ENCODE measurements around the gene SMARCAL1. TPM values are rescaled to one million over a fixed set of nuclear protein-coding genes. Genes with fewer than 3 reads are reported as not detected.

The SMARCAL1 gene
- total RNA-seq, 1 donor from 2014 or later = 34.3 TPM

- ATAC-seq (ENCODE audit: low read depth) = no peak
- Mint-ChIP-seq H3K4me1 (peaks cover 7% of the 10 kb centered on the region), H3K27ac (no peak overlapping the region), H3K9me3 (no peaks in the 10 kb centered on the region), H3K36me3 (ENCODE audit: low read depth) (peaks cover 18% of the 10 kb centered on the region), H3K27me3 (no peaks in the 10 kb centered on the region), H3K4me3 (no peak overlapping the region)
- intact Hi-C loops (cut with micrococcal nuclease) = no loop called here
- DNase-seq = no peak
- ChIA-PET CTCF (no interaction called here), POLR2A (no interaction called here)
- TF ChIP-seq, protein P1, sequence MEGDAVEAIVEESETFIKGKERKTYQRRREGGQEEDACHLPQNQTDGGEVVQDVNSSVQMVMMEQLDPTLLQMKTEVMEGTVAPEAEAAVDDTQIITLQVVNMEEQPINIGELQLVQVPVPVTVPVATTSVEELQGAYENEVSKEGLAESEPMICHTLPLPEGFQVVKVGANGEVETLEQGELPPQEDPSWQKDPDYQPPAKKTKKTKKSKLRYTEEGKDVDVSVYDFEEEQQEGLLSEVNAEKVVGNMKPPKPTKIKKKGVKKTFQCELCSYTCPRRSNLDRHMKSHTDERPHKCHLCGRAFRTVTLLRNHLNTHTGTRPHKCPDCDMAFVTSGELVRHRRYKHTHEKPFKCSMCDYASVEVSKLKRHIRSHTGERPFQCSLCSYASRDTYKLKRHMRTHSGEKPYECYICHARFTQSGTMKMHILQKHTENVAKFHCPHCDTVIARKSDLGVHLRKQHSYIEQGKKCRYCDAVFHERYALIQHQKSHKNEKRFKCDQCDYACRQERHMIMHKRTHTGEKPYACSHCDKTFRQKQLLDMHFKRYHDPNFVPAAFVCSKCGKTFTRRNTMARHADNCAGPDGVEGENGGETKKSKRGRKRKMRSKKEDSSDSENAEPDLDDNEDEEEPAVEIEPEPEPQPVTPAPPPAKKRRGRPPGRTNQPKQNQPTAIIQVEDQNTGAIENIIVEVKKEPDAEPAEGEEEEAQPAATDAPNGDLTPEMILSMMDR (IDR thresholded peaks at IDR 0.05) = no peak
Observed at GRCh38 chr2:216485745-216486144, 73.5 kb downstream of the SMARCAL1 start.

DNA sequence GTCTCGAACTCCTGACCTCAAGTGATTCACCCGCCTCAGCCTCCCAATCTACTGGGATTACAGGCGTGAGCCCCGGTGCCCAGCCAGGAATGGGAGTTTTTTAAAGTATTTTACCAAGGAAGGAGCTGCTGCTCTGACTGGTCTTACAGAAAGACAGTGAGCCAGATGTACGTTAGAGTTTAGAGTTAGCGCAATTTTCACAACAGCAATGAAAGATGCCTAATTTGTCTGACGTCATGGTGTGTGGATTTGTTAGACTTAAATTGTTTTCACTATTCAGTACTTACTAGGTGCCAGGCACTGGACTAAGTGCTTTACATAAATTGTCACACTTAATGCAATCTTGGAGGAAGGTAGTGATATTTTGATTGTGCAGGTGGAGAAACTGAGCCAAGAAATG lies 74.0 kb downstream of the SMARCAL1 start:
- no peak overlapping the region for H3K4me3 Mint-ChIP-seq
- DNase-seq = no peak
- no peak overlapping the region for H3K27ac Mint-ChIP-seq
- CTCF ChIA-PET = no interaction called here
- ATAC-seq (ENCODE audit: low read depth) = no peak
- POLR2A ChIA-PET = interaction anchor here (1.2 kb wide), 1 partner anchor 12 kb away, joined by 3 read pairs; the partner anchor contains the start of gene RPL37A
- TF ChIP-seq, protein P1 (IDR thresholded peaks at IDR 0.05) = no peak
- H3K36me3 Mint-ChIP-seq (ENCODE audit: low read depth) = peaks cover 16% of the 10 kb centered on the region
- H3K4me1 Mint-ChIP-seq = peaks cover 11% of the 10 kb centered on the region
- no peaks in the 10 kb centered on the region for H3K27me3 Mint-ChIP-seq
- no peaks in the 10 kb centered on the region for H3K9me3 Mint-ChIP-seq
- intact Hi-C loops (cut with micrococcal nuclease) = no loop called here

DNA sequence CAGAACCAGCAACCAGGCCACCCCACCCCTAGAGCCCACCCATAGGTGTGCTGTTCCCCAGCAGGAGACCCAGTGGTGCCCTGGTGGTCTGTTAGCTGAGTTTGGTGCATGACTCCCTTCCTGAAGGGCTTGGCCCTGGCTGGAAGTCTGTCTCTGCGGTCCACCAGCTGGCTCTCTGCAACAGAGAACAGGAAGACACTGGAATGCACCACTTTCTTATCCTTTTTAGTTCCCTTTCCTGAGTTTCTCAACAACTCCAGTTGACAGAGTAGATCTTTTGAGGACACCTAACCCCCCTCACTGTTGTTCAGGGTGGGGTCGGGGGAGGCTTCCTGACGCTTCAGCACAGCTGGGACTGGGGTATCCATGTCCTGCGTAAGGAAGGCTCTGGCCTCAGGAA lies 74.4 kb downstream of the SMARCAL1 start:
- Mint-ChIP-seq H3K4me1 (peaks cover 15% of the 10 kb centered on the region), H3K4me3 (no peak overlapping the region), H3K9me3 (no peaks in the 10 kb centered on the region), H3K36me3 (ENCODE audit: low read depth) (peaks cover 13% of the 10 kb centered on the region), H3K27me3 (no peaks in the 10 kb centered on the region), H3K27ac (no peak overlapping the region)
- ChIA-PET CTCF (no interaction called here), POLR2A (interaction anchor here (1.2 kb wide), 1 partner anchor 12 kb away, joined by 3 read pairs; the partner anchor contains the start of gene RPL37A)
- TF ChIP-seq, protein P1 (IDR thresholded peaks at IDR 0.05) = no peak
- DNase-seq (no peak), ATAC-seq (ENCODE audit: low read depth) (no peak)
- intact Hi-C loops (cut with micrococcal nuclease) = no loop called here

DNA sequence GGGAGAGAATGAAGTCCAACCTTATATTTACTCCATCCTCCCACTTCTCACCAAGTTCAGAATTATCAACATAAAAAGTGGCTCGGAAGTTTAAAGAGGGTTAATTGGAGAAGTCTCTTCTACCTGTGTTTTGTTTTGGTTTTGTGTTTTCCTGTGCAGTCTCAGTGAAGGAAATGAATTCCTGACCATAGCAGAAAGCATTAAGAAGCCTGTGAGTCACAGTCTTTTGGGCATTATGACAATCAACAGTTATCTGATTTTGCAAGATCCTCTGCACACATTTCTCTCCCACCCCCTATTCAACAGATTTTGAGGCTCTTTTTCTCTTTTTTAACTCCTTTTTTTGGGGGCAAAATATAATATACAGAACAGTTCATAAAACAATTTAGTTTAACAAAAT lies 77.8 kb downstream of the SMARCAL1 start:
- Mint-ChIP-seq H3K27ac (no peak overlapping the region), H3K4me1 (peaks cover 40% of the 10 kb centered on the region), H3K4me3 (no peak overlapping the region), H3K27me3 (no peaks in the 10 kb centered on the region), H3K9me3 (no peaks in the 10 kb centered on the region), H3K36me3 (ENCODE audit: low read depth) (no peaks in the 10 kb centered on the region)
- CTCF ChIA-PET = no interaction called here
- ATAC-seq (ENCODE audit: low read depth) = no peak
- no peak for DNase-seq
- POLR2A ChIA-PET = interaction anchor here (0.7 kb wide), 1 partner anchor 9 kb away, joined by 5 read pairs; no protein-coding TSS in a partner anchor
- TF ChIP-seq, protein P1 (IDR thresholded peaks at IDR 0.05) = no peak
- intact Hi-C loops (cut with micrococcal nuclease) = loop anchor here (10.0 kb wide), 2 partner anchors 475 to 595 kb away; partner anchors contain the start of gene MREG

DNA sequence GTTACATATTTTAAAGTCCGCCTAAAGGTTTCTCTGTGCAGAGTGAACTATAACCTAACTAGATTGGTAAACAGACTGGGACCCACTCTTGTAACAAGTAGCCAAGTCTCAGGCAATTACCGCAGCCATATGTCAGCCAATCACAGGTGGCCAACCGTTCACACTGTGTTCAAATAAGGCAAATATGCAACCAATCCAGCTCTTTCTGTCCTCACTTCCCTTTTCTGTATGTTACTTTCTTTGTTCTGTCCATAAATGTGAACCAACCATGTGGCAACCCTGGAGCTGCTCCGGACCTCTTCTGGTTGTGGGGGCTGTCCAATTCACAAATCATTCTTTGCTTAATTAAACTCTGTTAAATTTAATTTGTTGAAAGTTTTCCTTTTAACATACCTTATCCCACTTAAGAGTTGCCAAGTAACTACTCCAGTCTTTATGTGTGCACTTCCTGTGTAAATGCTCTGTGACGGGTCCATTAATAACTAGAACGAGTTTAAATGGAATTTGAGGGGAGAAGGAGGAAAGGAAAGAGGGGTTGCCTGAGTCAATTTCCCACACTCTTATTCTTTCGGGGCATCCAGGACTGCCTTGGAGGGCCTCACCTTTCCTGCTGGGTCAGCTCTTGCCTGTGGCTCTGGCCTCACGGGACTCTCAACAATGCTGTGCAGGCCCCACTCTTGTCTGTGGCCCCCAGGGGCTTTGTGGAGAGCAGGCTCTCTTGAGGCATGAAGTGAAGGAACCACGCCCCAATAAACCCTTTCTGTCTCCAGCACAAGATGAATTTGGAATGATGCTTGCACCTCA lies 79.7 kb downstream of the SMARCAL1 start:
- peak; percentile 93 for ATAC-seq (ENCODE audit: low read depth)
- H3K4me3 Mint-ChIP-seq = peak overlapping the region; percentile 56
- DNase-seq = peak; percentile 48
- intact Hi-C loops (cut with micrococcal nuclease) = loop anchor here (1.0 to 10.0 kb wide), 4 partner anchors 17 to 593 kb away; partner anchors contain the start of genes MREG and SMARCAL1
- H3K36me3 Mint-ChIP-seq (ENCODE audit: low read depth) = no peaks in the 10 kb centered on the region
- POLR2A ChIA-PET = interaction anchor here (0.8 to 2.6 kb wide), 8 partner anchors 9 to 378 kb away, joined by 3 to 15 read pairs (median 4); partner anchors contain the start of gene SMARCAL1
- H3K9me3 Mint-ChIP-seq = no peaks in the 10 kb centered on the region
- no peaks in the 10 kb centered on the region for H3K27me3 Mint-ChIP-seq
- H3K27ac Mint-ChIP-seq = peak overlapping the region; percentile 91
- TF ChIP-seq, protein P1 (IDR thresholded peaks at IDR 0.05) = no peak
- peaks cover 46% of the 10 kb centered on the region for H3K4me1 Mint-ChIP-seq
- CTCF ChIA-PET = interaction anchor here (1.2 kb wide), 1 partner anchor 269 kb away, joined by 4 read pairs; no protein-coding TSS in a partner anchor
